Stimulated activated CD8-positive, alpha-beta memory T cell treated with anti-CD3 and anti-CD28 coated beads, Interleukin-7, amount 100 ng/mL, for 48 hours (primary cell): Measurements from ENCODE around the gene GID4.

Source experiments
- DNase-seq, 2 donors: peaks; one replicate each; pipeline ENCODE4 v3.0.0-alpha.2; 2020; ENCODE audit warnings: low read depth in 1 of 2; ENCODE audit errors: extremely low read depth in 1 of 2

Gene GID4

GRCh38 chr17:18094409-18094807 lies 55.2 kb downstream of the GID4 start:
- DNase-seq: no peak

- DNase-seq: no peak
These were observed 60.3 kb downstream of the GID4 start for GRCh38 chr17:18099516-18099915.

- no peak for DNase-seq
These were observed 61.4 kb downstream of the GID4 start for GRCh38 chr17:18100616-18101015.

- DNase-seq: no peak
These were observed 62.6 kb downstream of the GID4 start for GRCh38 chr17:18101828-18102227.

DNA sequence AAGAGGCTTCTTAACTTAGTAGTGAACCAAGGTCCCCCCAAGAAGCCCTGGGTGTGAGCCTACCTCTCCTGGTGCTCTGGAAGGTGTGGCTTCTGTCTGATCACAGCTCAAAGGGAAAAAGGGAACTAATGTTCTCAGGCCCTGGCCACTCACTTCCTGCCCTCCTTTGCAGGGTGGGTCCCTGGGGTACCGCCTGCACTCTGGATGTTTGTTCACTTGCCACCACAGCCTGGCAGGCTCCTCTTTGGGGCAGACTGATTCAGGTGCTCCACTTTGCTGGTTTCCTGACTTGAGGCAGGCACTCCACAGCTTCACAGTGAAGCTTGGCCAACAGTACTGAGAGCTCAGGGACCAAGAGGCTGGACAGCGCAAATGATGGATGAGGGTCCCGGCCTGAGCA lies 63.4 kb downstream of the GID4 start:
- DNase-seq: no peak

GRCh38 chr17:18105027-18105426 lies 65.8 kb downstream of the GID4 start:
- no peak for DNase-seq

- DNase-seq: no peak
These were observed 66.4 kb downstream of the GID4 start for GRCh38 chr17:18105595-18105994.

DNA sequence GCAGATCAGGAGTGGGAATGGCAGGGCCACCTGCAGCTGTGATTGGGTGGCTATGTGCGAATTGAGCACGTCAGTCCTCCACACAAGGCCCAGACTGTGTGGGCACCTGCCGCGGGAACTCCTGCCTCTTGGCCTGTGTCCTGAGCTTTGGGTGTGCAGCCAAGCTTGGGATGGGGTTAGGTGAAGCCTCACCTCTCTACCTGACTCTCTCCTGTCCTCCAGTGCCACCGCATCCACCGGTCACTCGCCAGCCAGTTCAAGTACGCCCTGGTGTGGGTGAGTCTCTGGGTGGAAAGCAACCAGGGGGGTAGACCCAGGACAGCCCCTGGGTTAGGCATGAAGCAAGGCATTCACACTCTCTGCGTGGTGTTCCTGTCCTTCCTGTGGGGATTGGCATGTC lies 67.0 kb downstream of the GID4 start:
- no peak for DNase-seq

DNA sequence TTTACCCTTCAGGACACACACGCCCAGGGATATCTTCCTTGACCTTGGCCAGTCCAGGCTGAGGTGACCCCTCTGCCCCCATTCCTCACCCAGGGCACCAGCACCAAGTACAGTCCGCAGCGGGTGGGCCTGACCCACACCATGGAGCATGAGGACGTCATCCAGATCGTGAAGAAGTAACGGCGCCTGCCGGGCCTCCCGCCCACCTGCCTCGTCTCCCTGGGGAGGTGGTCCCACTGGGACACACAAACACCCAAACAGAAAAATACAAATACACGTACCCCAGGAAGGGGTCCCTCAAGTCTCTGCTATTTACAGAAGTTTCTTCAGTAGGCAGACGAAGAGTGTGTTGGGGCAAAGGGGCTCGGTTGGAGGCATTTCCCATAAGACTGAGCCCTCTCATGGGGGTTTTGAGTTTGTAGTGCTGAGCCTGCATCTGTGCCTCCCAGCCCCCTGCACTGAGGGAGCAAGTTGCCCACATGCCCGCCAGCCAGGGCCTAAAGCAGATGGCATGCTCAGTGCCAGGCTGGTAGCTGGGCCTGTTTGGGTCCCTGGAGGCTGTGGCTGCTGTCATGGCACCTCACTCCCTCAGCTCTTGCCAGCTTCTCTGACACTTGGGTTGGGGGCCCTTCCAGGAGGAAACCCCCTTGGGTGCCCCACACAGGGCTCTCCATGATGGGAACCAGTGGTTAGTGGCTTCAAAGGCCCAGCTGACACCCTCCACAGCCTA lies 68.0 kb downstream of the GID4 start:
- no peak for DNase-seq

- no peak for DNase-seq
These were observed 68.8 kb downstream of the GID4 start for GRCh38 chr17:18107971-18108370.

DNA sequence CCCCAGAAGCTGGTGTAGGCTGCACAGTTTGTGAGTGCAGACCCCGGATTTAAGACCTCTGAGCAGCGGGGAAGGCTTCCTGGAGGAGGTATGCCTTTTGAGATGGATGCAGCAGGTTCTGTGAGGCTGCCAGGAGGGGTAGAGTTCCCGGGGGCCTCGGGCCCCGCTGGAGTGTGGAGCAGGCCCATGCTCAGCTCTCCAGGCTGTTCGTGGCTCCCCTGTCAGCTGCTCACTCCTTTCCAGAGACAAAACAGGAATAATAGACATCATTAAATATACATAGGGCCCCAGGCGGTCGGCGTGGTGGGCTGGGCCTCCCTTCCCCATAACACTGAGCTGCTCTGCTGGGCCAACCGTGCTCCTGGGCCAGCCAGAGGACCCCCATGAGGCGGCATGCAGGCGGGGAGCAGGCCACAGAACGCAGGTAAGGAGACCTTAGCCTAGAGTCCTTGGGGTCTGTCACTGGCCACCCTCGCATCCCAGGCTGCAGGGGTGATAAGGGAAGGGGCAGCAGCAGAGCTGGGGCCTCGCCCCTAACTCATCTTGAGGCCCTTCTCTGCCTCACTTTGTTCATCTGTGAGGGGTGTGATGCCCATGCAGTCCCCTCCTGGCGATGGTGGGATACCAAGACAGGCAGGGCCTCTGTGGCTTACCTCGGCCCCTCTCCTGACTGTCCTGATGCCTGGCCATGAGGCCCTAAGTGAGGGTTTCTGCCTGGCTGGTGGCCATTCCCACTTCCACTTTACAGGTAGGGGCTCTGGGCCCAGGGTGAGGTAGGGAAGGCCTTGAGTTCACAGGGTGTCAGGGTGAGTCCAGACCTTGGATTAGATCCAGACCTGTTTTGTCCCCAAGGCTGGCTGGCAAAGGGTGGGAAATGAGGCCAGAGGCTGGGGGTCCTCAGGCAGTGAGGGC lies 69.4 kb downstream of the GID4 start, which contains the start of gene MYO15A:
Gene MYO15A (plus strand): TSS at position 356 of the 912 bp plus-strand sequence. CDS start 10,045 bp downstream, outside the sequence.
- no peak for DNase-seq

DNA sequence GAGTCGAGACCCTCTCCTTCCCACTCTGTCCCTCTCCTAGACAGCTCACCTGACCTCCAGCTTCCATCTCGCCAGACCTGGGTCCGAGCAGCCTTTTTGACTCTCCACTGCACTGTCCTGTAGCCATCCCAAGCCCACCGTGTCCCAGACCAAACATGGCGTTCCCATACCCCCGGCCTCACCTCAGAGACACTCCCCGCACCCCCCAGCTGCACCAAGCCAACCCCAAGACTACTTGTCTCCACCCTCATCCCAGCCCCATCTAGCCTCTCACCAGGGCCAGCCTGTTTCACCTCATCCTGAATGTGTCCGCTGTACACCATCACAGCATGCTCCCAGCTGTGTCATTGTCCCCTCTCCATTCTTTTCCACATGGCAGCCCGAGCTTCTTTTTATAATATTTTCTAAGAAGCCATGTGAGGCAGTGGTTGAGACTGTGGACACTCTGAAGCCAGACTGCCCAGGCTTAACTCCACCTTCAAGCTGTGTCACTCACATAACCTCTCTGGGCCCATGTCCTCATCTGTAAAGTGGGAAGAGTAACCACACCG lies 70.8 kb downstream of the GID4 start:
- DNase-seq: no peak

- DNase-seq: no peak
These were observed 71.5 kb downstream of the GID4 start for GRCh38 chr17:18110636-18111145.

DNA sequence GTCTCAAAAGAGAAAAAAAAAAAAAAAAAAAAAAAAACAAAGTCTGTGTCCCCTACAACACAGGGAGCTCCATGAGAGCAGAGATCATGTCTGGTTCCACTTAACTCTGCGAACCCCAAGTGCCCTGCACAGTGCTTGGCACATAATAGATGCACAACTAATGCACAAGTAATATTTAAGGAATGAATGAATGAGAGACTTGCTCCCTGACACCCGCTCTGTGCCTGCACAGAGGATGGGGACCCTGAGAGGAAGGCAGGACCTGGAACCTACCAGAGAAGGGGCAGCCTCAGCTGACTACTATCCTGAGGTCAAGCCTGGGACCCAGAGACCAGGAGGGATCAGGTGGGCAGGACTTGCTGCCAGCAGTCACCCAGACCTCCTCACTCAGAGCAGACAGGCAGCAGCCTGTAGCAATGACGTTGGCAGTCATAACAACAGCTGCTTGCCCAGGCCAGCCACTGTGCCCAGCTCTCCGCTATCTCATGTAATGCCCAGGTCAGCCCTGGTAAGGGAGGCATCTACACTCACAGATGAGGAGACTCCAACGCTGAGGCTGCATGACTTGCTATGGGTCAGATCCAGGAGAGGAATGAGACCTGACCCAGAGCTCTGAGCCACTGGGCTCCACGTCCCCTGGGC lies 72.2 kb downstream of the GID4 start:
- DNase-seq: no peak

- DNase-seq: no peak
These were observed 76.3 kb downstream of the GID4 start for GRCh38 chr17:18115517-18115916.

DNA sequence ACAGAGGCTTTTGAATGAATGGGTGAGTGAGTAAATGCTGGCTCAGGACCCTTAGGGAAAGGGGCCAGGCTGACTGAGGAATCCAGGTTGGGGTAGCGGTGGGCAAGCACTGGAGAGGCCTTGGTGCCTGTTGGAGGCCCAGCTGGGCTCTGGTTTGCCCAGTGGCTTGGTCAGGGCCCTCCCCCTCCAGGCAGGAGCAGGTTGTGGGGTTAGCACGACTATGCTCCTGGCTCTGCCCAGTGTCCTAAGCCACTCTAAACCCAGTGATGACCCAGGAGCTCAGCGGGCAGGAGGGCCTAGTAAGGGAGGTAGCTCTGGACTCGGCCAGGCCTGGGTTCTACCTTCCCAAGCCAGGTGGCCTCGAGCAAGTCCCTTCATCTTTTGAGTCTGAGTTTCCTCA lies 76.9 kb downstream of the GID4 start:
- DNase-seq: no peak

GRCh38 chr17:18117533-18117932 lies 78.3 kb downstream of the GID4 start:
- DNase-seq: no peak
